ENCODE results near the gene MLXIP. TPM values are rescaled to one million over a fixed set of nuclear protein-coding genes. Genes with fewer than 3 reads are reported as not detected.

Gene MLXIP
- total and polyA plus RNA-seq, 2 of the 8 experiments (the other 6 are each of a cell fraction or from before 2014, with no cell fraction given) = 5.5 to 40.5 TPM

DNA sequence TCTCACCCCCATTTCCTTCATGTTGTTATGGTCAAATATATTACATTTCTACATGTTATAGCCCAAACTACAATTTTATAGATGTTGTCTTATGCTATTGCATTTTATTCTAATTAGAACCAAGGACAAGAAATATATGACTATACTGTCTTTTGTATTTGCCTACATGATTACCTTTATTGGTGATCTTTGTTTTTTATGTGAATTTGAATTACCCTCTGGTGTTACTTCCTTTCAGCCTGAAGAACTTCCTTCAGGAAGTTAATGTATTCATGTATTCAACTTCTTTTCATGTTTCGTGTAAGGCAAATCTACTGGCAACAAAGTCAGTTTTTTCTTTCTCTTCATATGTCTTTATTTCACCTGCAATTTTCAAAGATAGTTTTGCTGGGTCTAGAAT is 116.2 kb downstream of the MLXIP start (continued):
- TF ChIP-seq GABPA (IDR thresholded peaks at IDR 0.05; ENCODE audit: borderline replicate concordance, insufficient read depth, low read length) = no peak
- TF ChIP-seq CBX8 (IDR thresholded peaks at IDR 0.05; ENCODE audit: borderline replicate concordance, low read depth, low read length) = no peak
- no peak for TF ChIP-seq JUND (IDR thresholded peaks at IDR 0.05; ENCODE audit: low read length)
